K562 (cell line): ENCODE data around the gene PITX1. TPM values are rescaled to one million over a fixed set of nuclear protein-coding genes. Genes with fewer than 3 reads are reported as not detected.
A peak's percentile ranks its signal among the peaks of the same experiment; 100 is the strongest.

Experiments used
- ATAC-seq: fragments of 200-7000 bp; cut with Tn5 transposase; 3 replicates; pipeline ENCODE4 v1.9.1; 2020; ENCODE audit warnings: moderate library complexity
- BruUV-seq: library from RNA; stranded (reverse); fragments of 400-500 nt; replicated peaks from 2 replicates; lab custom pipeline; 2021; lab: Mats Ljungman, UMichigan
- CTCF ChIA-PET: fragments of 300-600 bp; formaldehyde crosslinking; extraction: SDS; loops from one replicate; lab custom pipeline; 2021; ENCODE audit warnings: low intra/inter-chr PET ratio; lab: Yijun Ruan, JAX
- POLR2A ChIA-PET: fragments of 300-600, 350-650 bp; sonication (Branson Sonifier 250); formaldehyde crosslinking; extraction: SDS; loops from one replicate; lab custom pipeline; 2021; ENCODE audit warnings: antibody characterized with exemption, inconsistent platforms; lab: Yijun Ruan, JAX
- DNase-seq, 4 experiments: peaks; one replicate each; pipeline versions ENCODE4 v3.0.0 to v3.0.0-alpha.2; 2011 to 2018; ENCODE audit warnings: low spot score in 3 of 4, mixed read lengths in 3 of 4; ENCODE audit errors: extremely low read depth in 1 of 4
- FAIRE-seq: peaks from 2 replicates; lab custom pipeline; 2011; peaks lifted over from hg19 to GRCh38; lab: Jason Lieb, UNC
- H2AFZ ChIP-seq: 2 replicates; pipeline ENCODE4 v1.6.0; 2011; ENCODE audit warnings: low read depth, low read length, control low read depth, inconsistent platforms
- H3K27ac ChIP-seq: fragments of 200-600 bp; 3 replicates; pipeline ENCODE4 v1.8.0; 2011; ENCODE audit warnings: low read depth, mild to moderate bottlenecking, control low read depth, inconsistent platforms, low read length, moderate library complexity, mixed read lengths; ENCODE audit errors: extremely low read depth
- H3K27me3 ChIP-seq, 2 experiments: fragments of 300-600 bp in 1 of 2; 2 replicates in 1 of 2; 3 replicates in 1 of 2; pipeline versions ENCODE4 v1.6.0 to v1.8.0; 2011; ENCODE audit warnings: inconsistent platforms in 2 of 2, low read length in 2 of 2, mild to moderate bottlenecking in 1 of 2, mixed read lengths in 1 of 2, moderate library complexity in 1 of 2; ENCODE audit not compliant: control insufficient read depth in 2 of 2, insufficient read depth in 2 of 2
- H3K36me3 ChIP-seq: fragments of 300-600 bp; 3 replicates; pipeline ENCODE4 v1.8.0; 2011; ENCODE audit warnings: mild to moderate bottlenecking, low read length, inconsistent platforms; ENCODE audit not compliant: control insufficient read depth, insufficient read depth
- H3K4me1 ChIP-seq, 2 experiments: fragments of 200-600 bp in 1 of 2; replicated peaks in 1 of 2; 2 replicates in 1 of 2; 3 replicates in 1 of 2; pipeline versions ENCODE4 v1.5.1 to v1.8.0; 2011; ENCODE audit warnings: inconsistent platforms in 2 of 2, low read length in 2 of 2, mild to moderate bottlenecking in 1 of 2, mixed read lengths in 1 of 2, moderate library complexity in 1 of 2; ENCODE audit not compliant: control insufficient read depth in 2 of 2, insufficient read depth in 2 of 2
- H3K4me2 ChIP-seq: 2 replicates; pipeline ENCODE4 v1.6.1; 2011; ENCODE audit warnings: low read length, control low read depth, inconsistent platforms, mixed read lengths; ENCODE audit not compliant: insufficient read depth
- H3K4me3 ChIP-seq: fragments of 200-600 bp; sonication (generic), shearing (Covaris generic); 2 replicates; pipeline ENCODE4 v1.5.1; 2016; ENCODE audit warnings: control low read depth, inconsistent platforms
- H3K79me2 ChIP-seq: fragments of 200-600 bp; 3 replicates; pipeline ENCODE4 v1.8.0; 2011; ENCODE audit warnings: low read length, inconsistent platforms; ENCODE audit not compliant: control insufficient read depth, insufficient read depth
- H3K9ac ChIP-seq, 2 experiments: 2 replicates each; pipeline versions ENCODE4 v1.6.0 to v1.6.1; 2011; ENCODE audit warnings: low read depth in 2 of 2, low read length in 2 of 2, control low read depth in 1 of 2, inconsistent platforms in 1 of 2, mild to moderate bottlenecking in 1 of 2, mixed read lengths in 1 of 2; ENCODE audit not compliant: insufficient read depth in 1 of 2
- H3K9me1 ChIP-seq: one replicate; pipeline ENCODE4 v1.6.0; 2011; ENCODE audit warnings: inconsistent platforms, mild to moderate bottlenecking, low read length, moderate library complexity; ENCODE audit not compliant: control insufficient read depth, insufficient read depth
- H3K9me3 ChIP-seq: replicated peaks from 2 replicates; pipeline ENCODE4 v1.5.1; 2011; ENCODE audit warnings: low read depth, low read length, inconsistent platforms; ENCODE audit not compliant: control insufficient read depth, insufficient read depth
- H4K20me1 ChIP-seq: replicated peaks from 2 replicates; pipeline ENCODE4 v1.6.1; 2011; ENCODE audit warnings: low read length, inconsistent platforms, mixed read lengths; ENCODE audit not compliant: control insufficient read depth, insufficient read depth
- HDAC2 ChIP-seq: fragments of 450-650 bp; IDR thresholded peaks from 2 replicates; pipeline ENCODE4 v1.6.1; 2016; ENCODE audit warnings: mild to moderate bottlenecking
- SUPT5H ChIP-seq: fragments of 450-650 bp; IDR thresholded peaks from 2 replicates; pipeline ENCODE4 v1.6.1; 2016
- WGBS: fragments of 100-300 bp; shearing (Covaris generic); methylation state at CpG from one replicate; pipeline ENCODE4 v1.1.6; 2016; ENCODE audit warnings: low coverage, mixed read lengths; ENCODE audit not compliant: insufficient coverage; ENCODE audit errors: missing lambda C conversion rate; 5-methylcytosine and 5-hydroxymethylcytosine counted together
- in situ Hi-C: fragments of 300-500 bp; cut with MboI; formaldehyde crosslinking; loops from 4 replicates; pipeline ENCODE4 v1.15.0; 2018; ENCODE audit warnings: inconsistent platforms, mixed read lengths
- intact Hi-C: fragments of 100-400 bp; cut with micrococcal nuclease; formaldehyde crosslinking; loops from 2 replicates; pipeline ENCODE4 v1.14.2; 2022
- polyA plus RNA-seq, 8 experiments: library from polyadenylated mRNA; depleted of rRNA in 4 of 8; stranded (reverse) in 5 of 8; unstranded in 3 of 8; fragments of >200 nt; fragmentation: Nextera tagmentation in 2 of 8; fragmentation: Illumina TruSeq in 1 of 8; extraction: Ambion mirVana in 2 of 8; extraction: Trizol in 1 of 8; gene quantifications; 2 replicates each; pipeline versions ENCODE4 v1.2.1 to v1.2.3, GENCODE V29; 2011 to 2014; ENCODE audit warnings: inconsistent platforms in 1 of 8, missing spikeins in 1 of 8
- total RNA-seq, 7 experiments: library from RNA; depleted of rRNA in 6 of 7; stranded (reverse); fragments of >200 nt in 6 of 7; fragmentation: Illumina TruSeq in 2 of 7; extraction: Trizol in 2 of 7; gene quantifications; 2 replicates each; pipeline versions ENCODE4 v1.2.1 to v1.2.3, GENCODE V29; 2011 to 2021; ENCODE audit warnings: low replicate concordance in 1 of 7
- TF ChIP-seq, protein P1 (sequence below): sonication (generic); formaldehyde crosslinking; IDR thresholded peaks from 2 replicates; pipeline ENCODE4 v1.8.0; 2023; ENCODE audit warnings: missing genetic modification reagents, mild to moderate bottlenecking, borderline replicate concordance
- TF ChIP-seq, protein P2 (sequence below): sonication (generic); formaldehyde crosslinking; IDR thresholded peaks from 2 replicates; pipeline ENCODE4 v1.8.0; 2022; ENCODE audit warnings: missing genetic modification reagents, mild to moderate bottlenecking, borderline replicate concordance
- TF ChIP-seq, protein P3 (sequence below): fragments of 450-650 bp; formaldehyde crosslinking; IDR thresholded peaks from 2 replicates; pipeline ENCODE4 v1.4.0; 2022; ENCODE audit warnings: missing genetic modification characterization

PITX1 gene
- total and polyA plus RNA-seq, 9 of the 15 experiments (the other 6 are each of a cell fraction or from before 2014, with no cell fraction given), result 0.13 to 88.2 (median 24.9) TPM

- FAIRE-seq (no peak), ATAC-seq (no peak), DNase-seq (no peak)
- no peaks in the 10 kb centered on the region for H3K27me3 ChIP-seq
- peak overlapping the region; percentile 25; the same call in 1 of the 3 replicates for H3K27ac ChIP-seq
- in situ Hi-C loops (no loop called here), intact Hi-C loops (loop anchor here (5.0 kb wide), 2 partner anchors 67 to 162 kb away; no protein-coding TSS in a partner anchor)
- no peak overlapping the region for H2AFZ ChIP-seq
- H3K9me3 ChIP-seq, result no peaks in the 10 kb centered on the region; the same call in 1 of the 2 replicates
- no peak overlapping the region for H3K4me3 ChIP-seq
- H3K4me2 ChIP-seq, result peak overlapping the region; percentile 2; the same call in 1 of the 2 replicates
- H4K20me1 ChIP-seq, result peaks cover 10% of the 10 kb centered on the region; the same call in 1 of the 2 replicates
- peaks cover 78% of the 10 kb centered on the region for H3K79me2 ChIP-seq
- ChIA-PET CTCF (no interaction called here), POLR2A (no interaction called here)
- peak overlapping the region in 1 of 2 experiments; percentile 95; a peak in 1 of 4 replicates for H3K9ac ChIP-seq
- BruUV-seq, result no TSS peak
- peaks cover 53% of the 10 kb centered on the region for H3K36me3 ChIP-seq
- H3K4me1 ChIP-seq, result peaks cover 14 to 71% of the 10 kb centered on the region in 2 experiments
- TF ChIP-seq, protein P1, sequence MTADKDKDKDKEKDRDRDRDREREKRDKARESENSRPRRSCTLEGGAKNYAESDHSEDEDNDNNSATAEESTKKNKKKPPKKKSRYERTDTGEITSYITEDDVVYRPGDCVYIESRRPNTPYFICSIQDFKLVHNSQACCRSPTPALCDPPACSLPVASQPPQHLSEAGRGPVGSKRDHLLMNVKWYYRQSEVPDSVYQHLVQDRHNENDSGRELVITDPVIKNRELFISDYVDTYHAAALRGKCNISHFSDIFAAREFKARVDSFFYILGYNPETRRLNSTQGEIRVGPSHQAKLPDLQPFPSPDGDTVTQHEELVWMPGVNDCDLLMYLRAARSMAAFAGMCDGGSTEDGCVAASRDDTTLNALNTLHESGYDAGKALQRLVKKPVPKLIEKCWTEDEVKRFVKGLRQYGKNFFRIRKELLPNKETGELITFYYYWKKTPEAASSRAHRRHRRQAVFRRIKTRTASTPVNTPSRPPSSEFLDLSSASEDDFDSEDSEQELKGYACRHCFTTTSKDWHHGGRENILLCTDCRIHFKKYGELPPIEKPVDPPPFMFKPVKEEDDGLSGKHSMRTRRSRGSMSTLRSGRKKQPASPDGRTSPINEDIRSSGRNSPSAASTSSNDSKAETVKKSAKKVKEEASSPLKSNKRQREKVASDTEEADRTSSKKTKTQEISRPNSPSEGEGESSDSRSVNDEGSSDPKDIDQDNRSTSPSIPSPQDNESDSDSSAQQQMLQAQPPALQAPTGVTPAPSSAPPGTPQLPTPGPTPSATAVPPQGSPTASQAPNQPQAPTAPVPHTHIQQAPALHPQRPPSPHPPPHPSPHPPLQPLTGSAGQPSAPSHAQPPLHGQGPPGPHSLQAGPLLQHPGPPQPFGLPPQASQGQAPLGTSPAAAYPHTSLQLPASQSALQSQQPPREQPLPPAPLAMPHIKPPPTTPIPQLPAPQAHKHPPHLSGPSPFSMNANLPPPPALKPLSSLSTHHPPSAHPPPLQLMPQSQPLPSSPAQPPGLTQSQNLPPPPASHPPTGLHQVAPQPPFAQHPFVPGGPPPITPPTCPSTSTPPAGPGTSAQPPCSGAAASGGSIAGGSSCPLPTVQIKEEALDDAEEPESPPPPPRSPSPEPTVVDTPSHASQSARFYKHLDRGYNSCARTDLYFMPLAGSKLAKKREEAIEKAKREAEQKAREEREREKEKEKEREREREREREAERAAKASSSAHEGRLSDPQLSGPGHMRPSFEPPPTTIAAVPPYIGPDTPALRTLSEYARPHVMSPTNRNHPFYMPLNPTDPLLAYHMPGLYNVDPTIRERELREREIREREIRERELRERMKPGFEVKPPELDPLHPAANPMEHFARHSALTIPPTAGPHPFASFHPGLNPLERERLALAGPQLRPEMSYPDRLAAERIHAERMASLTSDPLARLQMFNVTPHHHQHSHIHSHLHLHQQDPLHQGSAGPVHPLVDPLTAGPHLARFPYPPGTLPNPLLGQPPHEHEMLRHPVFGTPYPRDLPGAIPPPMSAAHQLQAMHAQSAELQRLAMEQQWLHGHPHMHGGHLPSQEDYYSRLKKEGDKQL, result no peak
- TF ChIP-seq, protein P2, sequence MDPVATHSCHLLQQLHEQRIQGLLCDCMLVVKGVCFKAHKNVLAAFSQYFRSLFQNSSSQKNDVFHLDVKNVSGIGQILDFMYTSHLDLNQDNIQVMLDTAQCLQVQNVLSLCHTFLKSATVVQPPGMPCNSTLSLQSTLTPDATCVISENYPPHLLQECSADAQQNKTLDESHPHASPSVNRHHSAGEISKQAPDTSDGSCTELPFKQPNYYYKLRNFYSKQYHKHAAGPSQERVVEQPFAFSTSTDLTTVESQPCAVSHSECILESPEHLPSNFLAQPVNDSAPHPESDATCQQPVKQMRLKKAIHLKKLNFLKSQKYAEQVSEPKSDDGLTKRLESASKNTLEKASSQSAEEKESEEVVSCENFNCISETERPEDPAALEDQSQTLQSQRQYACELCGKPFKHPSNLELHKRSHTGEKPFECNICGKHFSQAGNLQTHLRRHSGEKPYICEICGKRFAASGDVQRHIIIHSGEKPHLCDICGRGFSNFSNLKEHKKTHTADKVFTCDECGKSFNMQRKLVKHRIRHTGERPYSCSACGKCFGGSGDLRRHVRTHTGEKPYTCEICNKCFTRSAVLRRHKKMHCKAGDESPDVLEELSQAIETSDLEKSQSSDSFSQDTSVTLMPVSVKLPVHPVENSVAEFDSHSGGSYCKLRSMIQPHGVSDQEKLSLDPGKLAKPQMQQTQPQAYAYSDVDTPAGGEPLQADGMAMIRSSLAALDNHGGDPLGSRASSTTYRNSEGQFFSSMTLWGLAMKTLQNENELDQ, result no peak
- TF ChIP-seq, protein P3, sequence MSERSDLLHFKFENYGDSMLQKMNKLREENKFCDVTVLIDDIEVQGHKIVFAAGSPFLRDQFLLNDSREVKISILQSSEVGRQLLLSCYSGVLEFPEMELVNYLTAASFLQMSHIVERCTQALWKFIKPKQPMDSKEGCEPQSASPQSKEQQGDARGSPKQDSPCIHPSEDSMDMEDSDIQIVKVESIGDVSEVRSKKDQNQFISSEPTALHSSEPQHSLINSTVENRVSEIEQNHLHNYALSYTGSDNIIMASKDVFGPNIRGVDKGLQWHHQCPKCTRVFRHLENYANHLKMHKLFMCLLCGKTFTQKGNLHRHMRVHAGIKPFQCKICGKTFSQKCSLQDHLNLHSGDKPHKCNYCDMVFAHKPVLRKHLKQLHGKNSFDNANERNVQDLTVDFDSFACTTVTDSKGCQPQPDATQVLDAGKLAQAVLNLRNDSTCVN (CRISPR knock-in tag), result no peak
- TF ChIP-seq HDAC2 (no peak), SUPT5H (no peak)
- WGBS, result 95% methylated on average over 13 of the region's 13 CpGs
- no peaks in the 10 kb centered on the region for H3K9me1 ChIP-seq
These were observed 3.7 kb downstream of the PITX1 start for GRCh38 chr5:135030123-135030955.
